Adrenal gland (tissue), 12 donors: ENCODE measurements around the gene BPGM. TPM values are rescaled to one million over a fixed set of nuclear protein-coding genes. Genes with fewer than 3 reads are reported as not detected.
"Not testable (repeated sequence)": the region's sequence is repeated elsewhere in the genome, so short reads cannot be mapped to it uniquely, and the experiment has no call there.

Experiments used
- DNase-seq, 7 donors: peaks; one replicate each; pipeline ENCODE4 v3.0.0-alpha.2; 2019 to 2020
- H3K27ac ChIP-seq, 5 donors: fragments of 200-600 bp; sonication (generic) in 4 of 5; 1 replicate in 3 of 5; 2 replicates in 2 of 5; pipeline versions ENCODE4 v1.5.1 to v1.8.0; 2016 to 2020; ENCODE audit warnings: mild to moderate bottlenecking in 1 of 5
- H3K27me3 ChIP-seq: fragments of 200-600 bp; 2 replicates; pipeline ENCODE4 v1.8.0; 2021
- H3K36me3 ChIP-seq, 2 donors: fragments of 200-600 bp; replicated peaks in 1 of 2; 1 replicate in 1 of 2; 2 replicates in 1 of 2; pipeline versions ENCODE4 v1.5.1 to v1.8.0; 2018 to 2022
- H3K4me1 ChIP-seq, 2 donors: fragments of 200-600 bp; replicated peaks in 1 of 2; 1 replicate in 1 of 2; 2 replicates in 1 of 2; pipeline versions ENCODE4 v1.5.1 to v1.8.0; 2018 to 2021
- H3K4me3 ChIP-seq, 4 donors: fragments of 200-600 bp; sonication (generic) in 3 of 4; one replicate each; pipeline ENCODE4 v1.5.1; 2016 to 2018
- H3K9me3 ChIP-seq, 3 donors: fragments of 200-600 bp; sonication (generic) in 1 of 3; replicated peaks in 1 of 3; 1 replicate in 2 of 3; 2 replicates in 1 of 3; pipeline versions ENCODE4 v1.5.1 to v1.8.0; 2016 to 2021
- POLR2A ChIP-seq, 2 donors: fragments of 450-650 bp; IDR thresholded peaks; one replicate each; pipeline ENCODE4 v1.6.1; 2017; ENCODE audit warnings: antibody characterized with exemption in 2 of 2, mild to moderate bottlenecking in 2 of 2, moderate library complexity in 1 of 2
- WGBS, 4 donors: extraction: QIAGEN DNeasy Blood & Tissue Kit in 2 of 4; methylation state at CpG; one replicate each; pipeline versions ENCODE4 v1.1.5 to v1.1.7; 2013 to 2017; 5-methylcytosine and 5-hydroxymethylcytosine counted together
- intact Hi-C, 2 donors: fragments of 100-400 bp; cut with DNase I; formaldehyde crosslinking; loops; one replicate each; pipeline versions ENCODE4 v1.14.1 to v1.15.0; 2022 to 2023
- polyA plus RNA-seq, 3 donors: library from polyadenylated mRNA; stranded (reverse); fragments of 200-250 nt in 2 of 3; fragments of 350-450 nt in 1 of 3; fragmentation: Illumina TruSeq in 1 of 3; extraction: RNeasy Lipid Tissue Mini Kit (QIAGEN cat#74804) in 1 of 3; gene quantifications; one replicate each; pipeline ENCODE4 v1.2.3, GENCODE V29; 2013 to 2014
- total RNA-seq, 9 donors: library from RNA; depleted of rRNA in 4 of 9; stranded (reverse); fragments of >200 nt in 4 of 9; fragments of 120-200 nt in 1 of 9; fragmentation: NEBNext Ultra II Directional in 1 of 9; extraction: Animal tissue kit (Norgen Biotek cat#: 25700) in 1 of 9; gene quantifications; one replicate each; pipeline versions ENCODE4 v1.1.0 to v1.2.4, GENCODE V29; 2013 to 2023
- TF ChIP-seq, protein P1 (sequence below), 6 experiments: fragments of 450-650 bp in 4 of 6; fragments of 200-600 bp in 2 of 6; sonication (generic) in 1 of 6; IDR thresholded peaks; 1 replicate in 5 of 6; 2 replicates in 1 of 6; pipeline versions ENCODE4 v1.5.1 to v1.8.0; 2016 to 2021; ENCODE audit warnings: antibody characterized with exemption in 6 of 6, mild to moderate bottlenecking in 2 of 6, moderate library complexity in 1 of 6
- donor health status: healthy with polysubstance abuse.
- donor health status: Bipolar disorder and iron deficiency.
- donor health status: DM: yes; HTN: yes; CAD: no.
- donor health status: DM: no; HTN: no; CAD: no.
- donor health status: DM: no; HTN: no; CAD: no.
- donor health status: DM: yes; HTN: yes; CAD: no.

BPGM gene
- total and polyA plus RNA-seq, 12 donors = 12.1 to 34.8 (median 17.9) TPM

DNA sequence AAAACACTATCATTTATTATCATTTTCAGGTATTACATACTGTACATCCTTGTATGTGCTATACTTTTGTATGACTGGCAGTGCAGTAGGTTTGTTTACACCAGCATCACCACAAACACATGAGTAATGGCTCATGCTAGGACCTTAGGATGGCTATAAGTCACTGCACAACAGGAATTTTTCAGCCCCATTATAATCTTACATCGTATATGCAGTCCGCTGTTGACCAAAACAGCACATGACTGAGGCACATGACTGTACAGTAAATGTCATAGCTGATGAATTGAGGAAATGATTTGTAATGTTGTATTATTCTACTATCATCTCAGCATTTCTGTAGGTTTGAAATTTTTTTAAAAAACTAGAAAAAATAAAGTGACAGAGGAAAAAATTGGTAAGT lies 38.6 kb downstream of the BPGM start:
- H3K27me3 ChIP-seq = no peaks in the 10 kb centered on the region
- H3K4me1 ChIP-seq = no peaks in the 10 kb centered on the region
- intact Hi-C loops = loop anchor here in 1 of 2 donors (5.0 kb wide), 1 partner anchor 267 kb away; no protein-coding TSS in a partner anchor
- no peak overlapping the region for H3K4me3 ChIP-seq
- H3K36me3 ChIP-seq = no peaks in the 10 kb centered on the region
- 65 to 74% (median 67%) methylated on average over 2 of the region's 2 CpGs for WGBS, 4 donors
- H3K27ac ChIP-seq = no peak overlapping the region
- H3K9me3 ChIP-seq = no peaks in the 10 kb centered on the region
- TF ChIP-seq, protein P1, sequence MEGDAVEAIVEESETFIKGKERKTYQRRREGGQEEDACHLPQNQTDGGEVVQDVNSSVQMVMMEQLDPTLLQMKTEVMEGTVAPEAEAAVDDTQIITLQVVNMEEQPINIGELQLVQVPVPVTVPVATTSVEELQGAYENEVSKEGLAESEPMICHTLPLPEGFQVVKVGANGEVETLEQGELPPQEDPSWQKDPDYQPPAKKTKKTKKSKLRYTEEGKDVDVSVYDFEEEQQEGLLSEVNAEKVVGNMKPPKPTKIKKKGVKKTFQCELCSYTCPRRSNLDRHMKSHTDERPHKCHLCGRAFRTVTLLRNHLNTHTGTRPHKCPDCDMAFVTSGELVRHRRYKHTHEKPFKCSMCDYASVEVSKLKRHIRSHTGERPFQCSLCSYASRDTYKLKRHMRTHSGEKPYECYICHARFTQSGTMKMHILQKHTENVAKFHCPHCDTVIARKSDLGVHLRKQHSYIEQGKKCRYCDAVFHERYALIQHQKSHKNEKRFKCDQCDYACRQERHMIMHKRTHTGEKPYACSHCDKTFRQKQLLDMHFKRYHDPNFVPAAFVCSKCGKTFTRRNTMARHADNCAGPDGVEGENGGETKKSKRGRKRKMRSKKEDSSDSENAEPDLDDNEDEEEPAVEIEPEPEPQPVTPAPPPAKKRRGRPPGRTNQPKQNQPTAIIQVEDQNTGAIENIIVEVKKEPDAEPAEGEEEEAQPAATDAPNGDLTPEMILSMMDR (IDR thresholded peaks at IDR 0.05) = no peak
- no peak for TF ChIP-seq POLR2A (IDR thresholded peaks at IDR 0.05)
- DNase-seq = no peak

DNA sequence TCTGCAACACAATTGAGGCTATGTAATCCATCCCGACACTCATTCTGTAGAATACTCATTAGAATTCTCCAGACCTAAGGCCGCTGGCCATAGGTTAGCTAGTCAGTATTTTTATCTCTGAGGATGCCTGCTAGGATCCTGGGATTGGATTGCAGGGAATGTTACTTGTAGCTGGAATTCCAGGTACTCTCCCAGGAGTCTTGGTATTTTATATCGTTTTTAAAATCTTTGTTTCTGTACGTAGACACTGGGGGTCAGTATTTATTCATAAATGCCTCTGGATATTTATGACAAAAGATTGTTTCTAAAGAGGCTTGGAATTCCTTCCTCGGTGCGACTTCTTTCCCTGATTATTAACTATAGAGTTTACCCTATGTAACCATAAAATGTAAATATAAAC lies 40.1 kb downstream of the BPGM start:
- Histone ChIP-seq H3K9me3 (no peaks in the 10 kb centered on the region), H3K4me3 (no peak overlapping the region), H3K27me3 (no peaks in the 10 kb centered on the region), H3K4me1 (no peaks in the 10 kb centered on the region), H3K36me3 (no peaks in the 10 kb centered on the region), H3K27ac (no peak overlapping the region)
- TF ChIP-seq, protein P1 (IDR thresholded peaks at IDR 0.05) = peak in 5 of 6 experiments; percentile 16 to 53 (median 44)
- no peak for TF ChIP-seq POLR2A (IDR thresholded peaks at IDR 0.05)
- intact Hi-C loops = loop anchor here in 1 of 2 donors (5.0 kb wide), 1 partner anchor 266 kb away; no protein-coding TSS in a partner anchor
- 24 to 29% (median 27%) methylated on average over 6 of the region's 6 CpGs for WGBS, 4 donors
- DNase-seq = no peak

DNA sequence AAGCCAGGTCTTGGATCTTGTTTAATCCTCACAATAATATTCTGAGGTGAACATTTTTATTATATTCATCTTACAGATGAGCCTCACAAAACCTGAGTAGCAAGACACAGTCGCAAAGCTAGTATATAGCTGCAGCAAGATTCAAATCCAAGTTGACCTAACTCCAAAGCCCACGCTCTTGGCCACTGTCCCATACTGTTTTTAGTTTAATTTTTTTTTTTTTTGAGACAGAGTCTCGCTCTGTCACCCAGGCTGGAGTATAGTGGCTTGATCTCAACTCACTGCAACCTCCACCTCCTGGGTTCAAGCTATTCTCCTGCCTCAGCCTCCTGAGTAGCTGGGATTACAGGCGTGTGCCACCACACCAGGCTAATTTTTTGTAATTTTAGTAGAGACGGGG lies 42.9 kb downstream of the BPGM start:
- peak overlapping the region in 1 of 4 donors; percentile 23 for H3K4me3 ChIP-seq
- H3K4me1 ChIP-seq, DNase-seq, H3K36me3 ChIP-seq, H3K27me3 ChIP-seq, H3K9me3 ChIP-seq: not testable (repeated sequence)
- 63 to 70% (median 68%) methylated on average over 5 of the region's 5 CpGs for WGBS, 4 donors
- H3K27ac ChIP-seq = peak overlapping the region in 1 of 5 donors; percentile 51
- intact Hi-C loops = loop anchor here in 1 of 2 donors (5.0 kb wide), 1 partner anchor 263 kb away; no protein-coding TSS in a partner anchor

DNA sequence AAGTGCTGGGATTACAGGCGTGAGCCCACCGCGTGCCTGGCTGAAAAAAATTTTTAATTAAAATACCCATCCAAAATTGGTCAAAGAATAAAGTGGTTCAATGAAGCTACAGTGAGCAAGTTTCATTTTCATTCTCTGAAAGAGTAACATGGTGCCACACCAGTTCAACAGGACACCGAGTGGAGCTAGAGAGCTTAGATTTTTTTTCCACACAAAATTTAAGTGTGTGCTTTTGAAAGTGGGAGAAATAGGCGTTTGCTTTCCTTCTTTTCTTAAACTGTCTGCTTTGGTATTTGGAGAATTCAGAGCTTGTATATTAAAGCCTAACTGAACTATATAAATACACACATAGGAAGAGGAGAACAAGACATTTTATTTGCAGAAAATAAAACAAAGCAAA lies 43.4 kb downstream of the BPGM start:
- no peaks in the 10 kb centered on the region for H3K27me3 ChIP-seq
- H3K9me3 ChIP-seq = no peaks in the 10 kb centered on the region
- TF ChIP-seq POLR2A (IDR thresholded peaks at IDR 0.05) = no peak
- TF ChIP-seq, protein P1 (IDR thresholded peaks at IDR 0.05) = peak; percentile 21 to 57 (median 42)
- H3K4me3 ChIP-seq = peak overlapping the region in 1 of 4 donors; percentile 23
- H3K4me1 ChIP-seq = no peaks in the 10 kb centered on the region
- intact Hi-C loops = loop anchor here (10.0 kb wide), 4 partner anchors 55 to 485 kb away; partner anchors contain the start of gene CYREN (in 1 of the 2)
- 39 to 51% (median 48%) methylated on average over 5 of the region's 5 CpGs for WGBS, 4 donors
- peak overlapping the region in 2 of 5 donors; percentile 43 to 51 for H3K27ac ChIP-seq
- no peak for DNase-seq
- no peaks in the 10 kb centered on the region for H3K36me3 ChIP-seq
